ENCODE data around the gene PPM1M.

PPM1M gene

DNA sequence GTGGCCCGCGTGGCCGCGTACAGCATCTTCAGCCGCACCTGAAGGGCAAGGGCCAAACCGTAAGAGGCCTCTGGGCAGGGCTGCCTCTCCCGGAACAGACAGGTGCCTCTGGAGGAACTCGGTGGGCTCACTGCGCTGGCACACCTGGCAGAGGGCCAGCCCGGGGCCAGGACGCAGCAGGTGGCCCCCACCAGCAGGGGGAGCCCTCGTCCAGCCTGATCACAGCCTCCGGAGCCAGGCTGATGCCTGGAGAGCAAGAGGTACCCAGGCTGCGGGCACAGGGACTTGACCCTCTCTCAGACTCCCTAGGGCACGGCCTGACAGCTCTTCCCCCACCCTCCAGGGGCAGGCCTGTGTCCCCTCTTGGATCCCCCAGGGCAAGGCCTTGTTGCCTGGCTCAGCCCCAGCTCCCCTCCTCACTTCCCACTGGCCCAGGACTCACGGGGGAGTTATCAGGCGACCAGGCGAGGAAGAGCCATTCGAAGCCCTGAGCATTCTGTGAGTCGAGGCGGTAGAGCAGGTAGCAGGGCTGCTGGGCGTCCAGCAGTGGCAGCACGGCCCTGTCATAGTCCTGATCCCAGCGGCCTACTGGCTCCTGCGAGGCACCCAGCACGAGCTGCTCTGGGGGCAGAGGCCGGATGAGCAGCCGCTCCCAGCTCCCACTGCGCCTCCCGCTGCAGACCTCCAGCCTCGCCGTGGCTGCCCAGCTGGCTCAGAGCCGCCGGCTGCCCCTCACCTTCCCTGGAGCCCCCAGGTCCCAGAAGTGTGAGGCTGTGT is 13.9 kb upstream of the PPM1M start:
- peak; percentile 45 for DNase-seq

DNA sequence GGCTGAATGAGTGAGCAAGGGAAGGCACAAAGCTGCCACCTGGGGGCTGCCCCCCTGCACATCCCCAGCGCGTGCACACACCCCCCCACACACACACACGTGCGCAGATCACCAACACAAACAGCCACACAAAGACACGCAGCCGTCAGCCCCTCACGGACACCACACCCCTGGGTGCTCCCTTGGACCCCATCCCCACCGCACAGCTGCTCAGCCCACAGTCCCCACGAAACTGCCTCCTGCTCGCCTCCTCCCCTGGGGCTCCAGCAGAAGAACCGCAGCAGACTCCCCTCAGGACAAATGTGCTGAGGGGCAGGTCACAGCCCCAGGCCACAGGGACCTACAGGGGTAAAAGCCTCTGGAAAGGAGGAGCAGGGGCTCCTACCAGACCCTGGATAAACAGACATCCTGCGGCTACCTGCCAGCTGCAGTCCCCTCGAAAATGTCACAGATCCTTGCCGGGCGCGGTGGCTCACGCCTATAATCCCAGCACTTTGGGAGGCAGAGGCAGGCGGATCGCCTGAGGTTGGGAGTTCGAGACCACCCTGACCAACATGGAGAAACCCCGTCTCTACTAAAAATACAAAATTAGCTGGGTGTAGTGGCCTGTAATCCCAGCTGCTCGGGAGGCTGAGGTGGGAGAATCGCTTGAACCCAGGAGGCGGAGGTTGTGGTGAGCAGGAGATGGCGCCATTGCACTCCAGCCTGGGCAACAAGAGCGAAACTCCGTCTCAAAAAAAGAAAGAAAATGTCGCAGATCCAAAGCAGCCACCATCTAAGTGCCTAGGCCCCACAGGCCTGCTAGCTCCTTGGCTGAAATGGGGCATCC is 13.1 kb upstream of the PPM1M start:
- DNase-seq, result no peak

DNA sequence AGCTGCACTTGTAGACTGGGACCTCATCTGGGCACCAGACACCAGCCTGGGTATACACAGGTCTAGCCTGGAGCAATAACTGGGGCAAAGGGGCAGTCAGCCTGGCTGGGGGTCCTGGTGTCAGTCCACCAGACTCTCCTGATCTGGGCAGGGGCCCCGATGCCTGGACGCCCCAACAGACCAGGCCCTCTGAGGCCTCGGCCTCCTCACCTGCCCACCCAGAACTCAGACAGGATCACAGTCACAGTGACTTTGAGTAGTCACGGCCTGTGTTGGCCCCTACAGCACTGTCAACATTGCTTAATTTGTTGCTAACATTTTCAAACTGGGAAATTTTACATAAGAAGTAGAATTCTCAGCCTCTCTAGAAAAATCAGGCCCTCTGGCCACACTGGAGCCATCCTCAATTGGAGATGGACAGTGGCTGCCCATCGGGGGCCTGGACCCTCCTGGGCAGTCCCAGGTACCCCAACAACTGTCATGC is 12.4 kb upstream of the PPM1M start:
- no peak for DNase-seq

DNA sequence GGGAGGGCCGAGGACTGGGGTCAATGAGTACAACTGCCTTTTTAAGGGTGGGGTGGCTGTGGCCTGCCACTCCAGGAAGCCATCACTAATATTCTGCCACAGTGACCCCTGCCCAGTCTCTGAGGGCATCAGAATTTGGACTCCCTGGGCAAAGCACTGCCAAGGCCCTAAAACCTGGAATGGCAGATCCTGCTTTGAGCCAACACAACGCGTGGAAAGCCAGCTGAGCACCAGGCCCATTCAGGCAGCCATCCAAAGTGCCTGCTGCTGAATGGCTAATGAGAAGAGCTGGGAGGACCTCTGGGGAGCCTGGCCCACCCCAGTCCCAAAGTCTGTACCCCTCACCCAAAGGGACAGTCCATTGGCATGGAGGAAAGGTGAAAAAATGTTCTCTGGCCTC is 11.6 kb upstream of the PPM1M start:
- DNase-seq, result no peak

DNA sequence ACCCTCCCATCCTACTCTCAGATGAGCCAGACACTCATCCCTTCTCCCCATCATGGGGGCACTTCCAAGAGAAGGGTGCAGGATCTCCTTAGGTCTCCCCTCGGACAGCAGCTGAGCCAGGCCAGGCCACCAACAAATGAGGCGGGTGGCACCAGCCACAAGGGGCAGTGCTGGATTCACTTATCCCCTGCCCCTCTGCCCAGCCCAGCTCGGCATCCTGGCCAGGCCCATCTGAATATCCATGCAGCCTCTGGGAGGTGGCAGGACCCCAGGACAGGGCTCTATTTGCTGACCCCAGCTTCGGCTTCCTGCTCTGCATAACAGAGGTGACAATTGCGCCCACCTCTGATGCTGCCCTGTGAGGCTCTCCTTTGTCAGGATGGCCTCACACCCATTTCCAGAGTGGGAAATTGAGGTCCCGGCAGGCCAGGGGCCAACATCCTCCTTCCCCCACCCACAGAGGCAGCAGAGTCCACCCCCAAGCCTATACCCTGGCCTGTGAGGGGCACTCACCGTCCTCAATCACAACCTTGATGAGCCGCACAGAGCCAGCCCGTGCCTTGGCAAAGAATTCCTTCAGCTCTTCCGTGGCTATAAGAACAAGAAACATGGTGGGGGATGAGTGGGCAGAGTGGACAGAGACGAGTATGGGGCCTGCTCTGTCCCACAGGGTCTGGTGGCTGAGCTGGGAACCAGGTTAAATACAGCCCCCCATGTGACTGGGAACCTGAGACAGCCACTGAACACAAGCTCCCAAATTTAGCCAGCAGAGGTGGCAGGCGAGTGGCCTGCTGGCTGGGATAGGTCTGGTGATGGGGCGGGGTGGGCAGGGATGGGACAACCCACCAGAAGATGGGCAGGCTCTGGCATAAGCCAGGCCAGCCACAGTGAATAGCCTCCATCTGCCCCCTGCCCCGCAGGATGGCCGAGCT is 10.8 kb upstream of the PPM1M start:
- no peak for DNase-seq

DNA sequence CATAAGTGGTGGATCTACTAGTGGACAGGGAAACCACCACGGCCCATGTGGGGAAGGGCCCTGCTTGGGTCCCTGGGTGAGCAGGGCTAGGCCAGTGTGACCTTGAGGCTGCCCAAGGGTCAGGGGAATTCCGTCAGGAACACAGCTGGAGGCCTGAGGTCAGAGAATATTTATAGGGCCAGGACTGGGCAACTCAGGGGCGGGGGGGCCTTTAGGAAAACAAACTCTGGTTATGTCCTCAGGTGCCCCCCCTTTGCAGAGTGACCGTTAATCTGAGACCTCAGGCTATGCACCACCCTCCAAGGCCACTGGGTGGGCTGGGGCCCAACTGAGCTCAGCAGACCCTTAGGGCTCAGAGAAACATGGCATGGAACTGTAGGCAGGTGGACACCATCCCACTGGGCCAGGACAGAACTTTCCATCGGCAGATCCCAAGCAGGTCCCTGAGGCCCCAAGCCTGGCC is 9.1 kb upstream of the PPM1M start:
- no peak for DNase-seq

DNA sequence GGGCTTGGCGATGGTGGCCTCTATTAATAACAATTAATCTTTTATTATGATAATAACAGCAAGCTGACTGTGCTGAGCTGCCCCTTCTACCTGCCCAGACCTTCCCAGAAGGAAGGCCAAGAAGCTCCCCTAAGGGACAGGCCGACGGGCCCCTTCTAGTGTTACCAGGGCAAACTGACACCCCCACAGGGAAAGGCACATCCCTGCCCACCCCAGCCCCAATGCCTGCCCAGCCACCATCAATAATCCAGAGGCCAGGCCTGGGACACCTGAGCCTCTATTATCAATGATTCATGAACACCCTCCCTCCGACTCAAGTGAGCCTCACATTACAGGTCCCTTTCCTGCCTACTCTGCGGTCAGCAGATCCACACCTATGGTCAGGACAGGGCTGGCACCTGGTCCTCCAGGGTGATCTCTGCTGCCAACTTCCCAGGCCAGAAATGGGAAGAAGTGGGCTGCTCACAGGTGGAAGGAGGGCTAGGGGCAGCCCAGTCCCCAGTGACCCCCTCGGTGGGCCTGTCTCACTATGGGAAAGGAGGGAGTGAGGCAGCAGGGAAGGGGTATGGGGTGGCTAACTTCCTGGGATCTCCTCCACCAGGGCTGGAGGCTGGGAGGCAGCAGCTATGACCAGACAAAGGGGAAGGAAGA is 8.4 kb upstream of the PPM1M start:
- no peak for DNase-seq

DNA sequence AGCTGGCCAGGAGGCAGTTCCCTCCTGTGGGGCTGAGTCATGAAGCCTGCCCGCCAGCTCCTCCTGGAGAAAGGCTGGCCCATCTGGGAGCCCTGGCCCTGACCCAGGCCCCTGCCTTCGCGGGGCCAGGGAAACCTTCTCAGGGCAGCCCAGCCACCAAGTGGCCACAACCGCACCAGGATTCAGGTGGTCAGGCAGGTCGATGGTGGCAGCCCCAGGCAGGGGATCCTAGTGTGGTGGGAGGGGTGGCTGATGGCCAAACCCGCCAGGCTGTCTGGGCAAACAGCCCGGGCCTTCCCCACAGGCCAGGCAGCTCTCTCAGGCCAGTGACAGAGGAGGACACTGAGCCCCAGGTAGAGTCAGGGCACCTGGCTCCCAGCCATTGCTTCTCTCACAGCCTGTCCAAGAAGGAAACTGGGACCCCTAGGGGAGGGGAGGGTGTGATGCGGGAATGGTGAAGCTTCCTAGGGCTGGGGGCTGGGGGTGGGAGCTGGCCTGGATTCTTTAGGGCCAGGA is 7.8 kb upstream of the PPM1M start:
- DNase-seq, result no peak

DNA sequence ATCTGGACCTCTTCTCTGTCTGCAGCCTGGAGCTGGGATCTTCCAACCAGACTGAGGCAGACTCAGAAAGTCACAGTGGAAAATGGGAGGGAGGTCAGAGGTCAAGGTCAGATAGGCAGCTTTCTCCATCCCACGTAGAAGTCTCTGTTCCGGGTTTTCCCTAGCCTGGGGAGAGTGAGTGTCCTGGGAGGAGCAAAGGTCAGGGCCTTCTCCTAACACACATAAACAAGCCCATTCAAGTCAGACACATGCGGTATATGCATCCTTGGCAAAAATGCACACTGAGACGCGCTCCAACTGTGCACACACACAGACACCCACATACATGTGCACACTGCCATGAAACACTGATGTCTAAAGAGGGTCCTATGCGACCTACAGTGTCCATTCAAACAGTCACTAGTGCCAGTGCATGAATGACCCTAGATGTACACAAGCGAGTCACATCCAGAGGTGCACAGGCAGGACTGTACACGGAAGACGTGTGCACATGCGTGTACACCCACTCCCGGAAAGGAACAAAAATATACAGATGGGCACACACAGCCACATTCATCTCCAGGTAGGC is 7.3 kb upstream of the PPM1M start:
- DNase-seq, result no peak

DNA sequence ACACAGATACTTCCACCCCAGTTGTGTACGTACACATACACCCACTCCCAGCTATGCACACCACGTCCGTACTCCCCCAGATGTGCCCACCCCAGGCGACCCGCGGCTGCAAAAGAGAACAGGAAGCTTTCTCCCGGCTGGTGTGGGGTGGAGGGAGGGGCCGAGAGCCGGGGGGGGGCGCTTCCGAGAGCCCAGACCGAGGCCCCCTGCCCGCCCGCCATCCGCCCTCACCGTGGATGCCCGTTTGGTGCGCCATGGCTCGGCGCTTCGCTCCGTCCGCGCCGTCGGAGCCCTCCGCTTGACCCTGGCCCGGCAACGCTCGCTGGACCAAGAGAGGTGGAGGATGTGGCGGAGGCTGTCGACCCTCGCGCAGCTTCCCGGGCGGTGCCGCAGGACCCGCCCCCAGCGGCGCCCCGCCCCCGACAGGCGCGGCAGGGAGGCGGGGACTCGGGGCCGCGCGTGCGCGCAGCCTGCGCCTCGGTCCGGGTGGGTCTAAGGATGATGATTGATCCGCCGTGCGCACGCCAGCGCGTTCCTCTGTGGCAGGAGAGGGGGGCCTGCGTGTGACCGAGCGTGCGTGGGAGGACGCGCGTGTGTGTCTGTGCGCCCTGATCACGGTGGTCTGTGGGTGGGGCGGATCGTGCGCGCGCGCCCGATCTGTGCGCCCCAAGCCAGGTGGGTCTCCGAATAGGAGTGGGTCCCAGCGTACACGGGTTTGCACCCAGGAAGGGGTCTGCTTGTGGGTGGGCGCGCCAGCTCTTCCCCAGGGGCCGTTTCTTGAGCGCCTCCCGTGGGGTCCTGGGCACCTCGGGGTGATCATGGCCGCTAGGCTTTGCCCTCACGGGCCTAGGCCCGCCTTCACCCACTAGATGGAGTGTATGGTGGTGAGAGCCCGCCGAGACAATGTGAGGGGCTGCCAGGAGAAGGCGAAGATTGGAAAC is 6.5 kb upstream of the PPM1M start, which contains the start of gene TWF2:
TWF2 (minus strand) TSS at position 398 of the 941 bp plus-strand sequence; CDS start at position 256, 142 bp downstream.
- DNase-seq, result peak; percentile 42

DNA sequence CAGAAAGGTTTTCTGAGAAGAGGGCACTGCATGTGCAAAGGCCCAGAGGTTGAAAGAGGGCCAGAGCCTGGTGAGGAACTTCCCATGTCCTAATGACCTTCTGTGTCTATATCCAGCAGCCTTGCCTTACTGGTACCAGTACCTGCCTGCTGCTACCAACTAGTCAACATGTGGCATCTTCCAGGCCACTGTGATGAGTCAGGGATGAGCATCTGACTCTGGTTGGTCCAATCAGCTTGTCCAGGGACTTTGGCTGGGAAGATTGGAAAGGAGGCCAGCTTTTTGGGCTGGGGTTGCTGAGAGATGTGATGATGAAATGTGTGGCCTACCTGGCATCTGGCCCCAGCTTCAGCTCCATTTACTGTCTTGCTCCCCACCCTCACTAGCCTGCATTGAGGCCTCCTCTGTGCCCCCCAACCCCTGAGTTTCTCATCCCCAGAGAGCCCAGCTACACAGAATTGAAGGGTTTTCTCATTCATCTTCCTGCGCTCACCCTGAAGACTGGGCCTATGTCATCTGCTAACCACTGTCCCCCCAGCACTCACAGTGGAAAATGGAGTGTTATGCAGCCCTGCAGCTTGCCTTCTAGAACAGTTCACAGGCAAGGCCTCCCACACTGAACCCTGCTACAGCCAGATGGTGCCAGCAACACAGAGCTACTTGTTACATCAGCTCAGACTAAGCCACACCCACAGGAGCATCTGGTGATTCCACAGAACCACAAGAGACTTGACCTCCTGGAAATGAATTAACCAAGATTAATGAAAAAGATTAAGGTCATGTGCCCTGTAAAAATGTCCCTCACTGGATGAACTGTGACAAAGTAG is 5.3 kb upstream of the PPM1M start:
- no peak for DNase-seq

DNA sequence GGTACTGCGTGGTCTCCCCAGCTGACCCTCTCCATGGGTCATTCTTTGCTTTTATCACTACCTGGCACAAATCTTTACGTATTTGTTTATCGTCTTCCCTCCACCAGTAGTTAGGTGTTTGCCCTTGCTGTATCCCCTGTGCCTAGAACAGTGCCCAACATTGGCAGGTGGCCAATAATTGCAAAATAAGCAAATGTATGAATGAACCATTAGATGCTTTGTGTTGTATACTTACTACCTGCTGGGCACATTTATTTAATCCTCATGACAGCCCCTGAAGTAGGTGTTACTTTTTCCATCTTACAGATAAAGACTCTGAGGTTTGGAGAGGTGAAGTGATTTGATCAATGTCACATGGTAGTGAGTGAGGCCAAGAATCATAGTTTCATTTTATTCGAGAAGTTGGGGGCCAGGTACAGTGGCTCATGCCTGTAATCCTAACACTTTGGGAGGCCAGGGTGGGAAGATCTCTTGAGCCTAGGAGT is 4.6 kb upstream of the PPM1M start:
- no peak for DNase-seq

DNA sequence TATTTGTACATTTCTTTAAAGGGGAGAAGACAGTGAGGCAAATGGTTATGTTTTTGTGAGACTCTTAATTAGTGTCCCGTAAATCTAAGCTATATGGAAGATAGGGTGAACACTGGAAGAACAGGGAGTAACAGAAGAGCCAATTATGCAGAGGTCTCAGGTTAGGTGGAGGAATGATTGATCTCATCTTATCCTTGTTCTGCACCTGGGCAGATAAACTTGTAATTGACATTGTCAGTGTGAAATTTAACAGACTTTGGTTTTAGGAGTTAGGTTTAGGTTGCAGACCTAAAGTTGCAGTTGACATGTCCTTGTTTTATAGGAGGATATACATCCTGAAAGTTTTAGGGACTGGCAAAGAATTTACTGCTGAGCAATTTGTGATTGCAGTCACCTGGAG is 3.5 kb upstream of the PPM1M start:
- no peak for DNase-seq

DNA sequence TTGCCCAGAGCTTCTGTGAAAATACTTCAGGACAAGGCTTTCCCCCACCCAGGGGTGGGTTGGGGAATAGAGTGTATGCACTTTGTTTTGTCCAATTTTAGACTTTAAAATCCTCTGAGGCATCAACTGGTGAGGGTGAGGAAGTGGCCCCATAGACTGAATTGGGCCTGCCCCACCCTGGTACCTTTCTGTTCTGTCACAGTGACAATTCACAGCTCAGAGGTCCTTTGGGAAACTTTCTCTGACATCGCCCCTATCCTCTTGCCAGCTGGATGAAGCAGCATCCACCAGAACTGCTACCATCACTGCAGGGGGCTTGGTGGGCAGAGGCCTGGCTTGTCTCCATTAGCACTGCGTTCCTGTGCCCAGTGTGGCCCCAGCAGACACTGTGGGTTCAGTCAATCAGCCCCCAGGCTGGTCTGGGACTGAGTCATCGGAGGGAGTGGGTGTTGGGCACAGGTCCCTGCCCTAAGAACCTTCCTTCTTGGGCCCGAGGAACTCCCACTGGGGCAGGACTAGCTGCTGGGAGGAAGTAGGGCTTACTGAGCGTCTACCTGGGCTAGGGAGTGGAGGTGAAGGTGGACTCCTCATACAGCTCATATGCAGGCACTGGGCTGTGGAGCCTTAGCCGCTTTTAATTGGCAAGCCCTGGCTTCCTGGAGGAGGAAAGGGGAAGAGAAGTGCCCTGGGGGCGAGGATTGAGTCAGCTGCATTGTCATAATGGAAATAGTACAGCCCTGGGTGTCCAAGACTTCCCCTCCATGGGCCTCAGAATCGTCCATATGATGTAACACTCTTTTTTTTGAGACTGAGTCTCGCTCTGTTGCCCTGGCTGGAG is 1.5 kb upstream of the PPM1M start:
- no peak for DNase-seq

DNA sequence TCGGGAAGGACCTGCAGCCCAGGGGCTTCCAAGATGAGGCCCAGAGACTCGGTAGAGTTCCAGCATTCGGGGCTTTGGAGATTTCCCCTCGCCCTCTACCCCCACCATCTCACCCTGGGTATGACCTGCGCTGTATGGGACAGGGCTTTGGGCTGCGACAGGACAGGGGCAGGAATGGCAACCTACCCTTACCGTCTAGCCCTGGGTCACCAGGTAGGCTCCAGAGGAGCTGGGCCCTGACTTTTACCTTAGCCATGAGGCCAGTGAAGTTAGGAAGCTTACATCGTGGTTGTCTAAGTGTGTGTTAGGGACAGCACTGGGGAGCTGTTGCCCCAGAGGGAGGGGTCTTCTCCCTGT is 683 bp downstream of the PPM1M start:
- no peak for DNase-seq

DNA sequence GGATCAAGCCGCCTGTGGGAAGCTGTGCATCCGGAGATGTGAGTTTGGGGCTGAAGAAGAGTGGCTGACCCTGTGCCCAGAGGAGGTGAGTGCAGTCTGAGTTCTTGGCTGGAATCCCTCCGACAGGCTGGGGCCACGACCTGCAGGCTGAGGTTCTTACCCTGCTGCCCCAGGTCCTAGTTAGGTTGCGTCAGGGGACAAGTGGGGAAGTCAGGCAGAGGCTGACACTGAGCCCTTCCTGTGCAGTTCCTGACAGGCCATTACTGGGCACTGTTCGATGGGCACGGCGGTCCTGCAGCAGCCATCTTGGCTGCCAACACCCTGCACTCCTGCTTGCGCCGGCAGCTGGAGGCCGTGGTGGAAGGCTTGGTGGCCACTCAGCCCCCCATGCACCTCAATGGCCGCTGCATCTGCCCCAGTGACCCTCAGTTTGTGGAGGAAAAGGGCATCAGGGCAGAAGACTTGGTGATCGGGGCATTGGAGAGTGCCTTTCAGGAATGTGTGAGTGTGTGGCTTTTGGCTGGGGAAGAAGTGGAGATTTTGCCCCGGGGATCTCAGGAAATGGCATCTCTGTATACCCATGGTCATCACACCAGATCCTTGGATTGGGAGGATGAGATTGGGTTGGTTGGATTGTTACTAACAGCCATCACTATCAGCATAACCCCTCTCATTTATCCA is 1.3 kb downstream of the PPM1M start:
- no peak for DNase-seq

DNA sequence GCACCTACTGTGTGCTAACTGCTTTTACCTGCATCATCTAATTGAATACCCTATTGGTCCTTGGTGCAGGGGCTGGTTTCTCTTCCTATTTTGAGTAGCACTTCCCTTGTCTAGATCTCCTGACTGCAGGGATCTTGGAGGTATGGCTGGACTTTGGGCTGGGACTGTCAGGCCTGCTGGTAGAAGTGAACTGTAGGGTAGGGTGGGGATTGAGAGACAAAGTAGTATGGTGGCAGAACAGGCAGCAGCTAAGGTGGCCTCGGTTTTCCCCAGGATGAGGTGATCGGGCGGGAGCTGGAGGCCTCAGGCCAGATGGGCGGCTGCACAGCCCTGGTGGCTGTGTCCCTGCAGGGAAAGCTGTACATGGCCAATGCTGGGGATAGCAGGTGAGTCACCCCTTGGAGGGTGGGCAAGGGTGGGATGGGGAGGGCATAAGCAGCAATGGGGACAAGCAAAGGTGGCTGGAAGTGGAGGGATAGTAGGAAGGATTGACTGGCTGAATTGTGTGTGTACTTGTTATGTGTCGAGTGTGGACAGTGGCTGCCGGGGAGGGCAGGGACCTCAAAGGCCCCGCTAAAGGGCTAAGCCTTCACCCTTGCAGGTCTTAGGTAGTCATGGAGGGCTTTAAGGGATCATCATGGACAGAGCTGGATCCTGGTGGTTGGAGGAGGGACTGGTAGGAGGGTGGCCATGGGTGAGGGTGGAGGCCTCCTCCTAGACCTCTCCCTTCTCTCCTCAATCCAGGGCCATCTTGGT is 2.0 kb downstream of the PPM1M start:
- no peak for DNase-seq
